ENCODE data around the gene TEKT2.

Gene TEKT2

DNA sequence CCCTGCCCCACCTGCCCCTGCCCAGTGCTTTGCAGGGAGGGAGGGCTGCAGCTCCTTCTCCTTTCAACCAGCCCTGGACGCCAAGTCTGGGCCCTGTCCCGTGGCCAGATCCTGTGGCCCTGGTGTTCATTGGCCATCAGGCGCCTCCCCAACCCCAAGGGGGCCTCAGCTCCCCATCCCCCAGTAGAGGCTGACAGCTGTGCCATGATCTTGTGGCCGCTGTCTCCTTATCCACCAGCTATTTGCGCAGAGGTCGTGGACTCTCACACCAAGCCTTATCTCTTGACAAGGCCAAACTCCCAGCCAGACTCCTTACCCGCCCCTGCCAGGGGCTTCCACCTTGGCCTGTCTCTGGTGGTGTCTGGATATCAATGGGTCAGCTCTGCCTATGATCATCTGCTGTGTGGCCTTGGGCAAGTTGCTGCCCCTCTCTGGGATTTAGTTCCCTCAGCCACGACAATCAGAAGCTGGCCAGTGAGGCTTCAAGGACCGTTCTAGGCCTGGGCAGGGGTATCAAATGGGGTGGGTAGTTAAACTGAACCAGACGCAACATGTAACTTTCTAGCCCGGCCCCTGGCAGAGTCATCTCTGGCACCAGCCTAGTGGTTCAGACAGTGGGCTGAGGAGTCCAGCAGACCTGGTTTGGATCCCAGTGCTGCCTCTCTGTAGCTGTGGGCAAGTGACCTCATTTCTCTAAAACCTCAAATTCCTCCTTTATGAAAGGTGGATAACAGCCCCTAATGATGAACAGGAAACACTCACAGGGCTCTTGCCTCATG, 44.4 kb downstream of the TEKT2 start:
- DNase-seq (ENCODE audit: low read depth, low spot score): no peak

GRCh38 chr1:36128905-36129206, 45.0 kb downstream of the TEKT2 start:
- DNase-seq (ENCODE audit: low read depth, low spot score): no peak

DNA sequence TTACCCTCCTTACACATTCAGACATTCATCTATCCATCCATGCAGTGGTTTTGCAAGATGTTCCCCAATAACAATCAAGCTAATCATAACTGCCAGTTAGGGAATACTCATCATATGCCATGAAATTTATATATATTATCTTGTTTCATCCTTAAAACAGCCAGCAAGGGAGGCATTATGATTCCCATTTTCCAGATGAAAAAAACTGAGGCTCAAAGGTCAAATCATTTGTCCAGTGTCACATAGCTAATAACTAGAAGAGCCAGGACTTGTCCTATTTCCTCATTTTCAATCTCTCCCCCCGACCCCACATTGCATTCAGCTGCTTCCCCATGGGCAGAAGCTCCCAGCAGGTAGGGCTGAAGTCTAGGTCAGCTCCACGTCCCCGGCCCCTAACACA, 48.1 kb downstream of the TEKT2 start:
- no peak for DNase-seq (ENCODE audit: low read depth, low spot score)

- DNase-seq (ENCODE audit: low read depth, low spot score): no peak
Observed at GRCh38 chr1:36133484-36133883, 49.6 kb downstream of the TEKT2 start.

DNA sequence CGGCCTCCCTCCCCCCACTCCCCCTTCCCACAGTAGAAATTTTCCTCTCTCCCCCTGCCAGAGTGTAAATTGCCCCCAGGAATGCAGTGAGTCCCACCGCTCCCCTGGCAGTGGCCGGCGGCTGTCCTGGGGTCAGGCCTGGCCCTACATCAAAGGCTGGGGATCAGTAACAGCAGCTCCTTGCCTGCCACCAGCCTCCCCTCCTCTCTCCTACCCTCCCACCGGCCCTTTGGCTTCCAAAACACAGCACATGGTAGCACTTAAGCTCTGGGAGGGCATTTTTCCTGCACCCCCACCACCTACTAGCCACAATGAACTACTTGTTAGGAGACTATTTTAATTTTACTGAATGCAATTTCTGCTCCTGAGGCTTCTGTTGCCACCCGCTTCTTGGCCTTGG, 50.1 kb downstream of the TEKT2 start:
- DNase-seq (ENCODE audit: low read depth, low spot score): no peak

DNA sequence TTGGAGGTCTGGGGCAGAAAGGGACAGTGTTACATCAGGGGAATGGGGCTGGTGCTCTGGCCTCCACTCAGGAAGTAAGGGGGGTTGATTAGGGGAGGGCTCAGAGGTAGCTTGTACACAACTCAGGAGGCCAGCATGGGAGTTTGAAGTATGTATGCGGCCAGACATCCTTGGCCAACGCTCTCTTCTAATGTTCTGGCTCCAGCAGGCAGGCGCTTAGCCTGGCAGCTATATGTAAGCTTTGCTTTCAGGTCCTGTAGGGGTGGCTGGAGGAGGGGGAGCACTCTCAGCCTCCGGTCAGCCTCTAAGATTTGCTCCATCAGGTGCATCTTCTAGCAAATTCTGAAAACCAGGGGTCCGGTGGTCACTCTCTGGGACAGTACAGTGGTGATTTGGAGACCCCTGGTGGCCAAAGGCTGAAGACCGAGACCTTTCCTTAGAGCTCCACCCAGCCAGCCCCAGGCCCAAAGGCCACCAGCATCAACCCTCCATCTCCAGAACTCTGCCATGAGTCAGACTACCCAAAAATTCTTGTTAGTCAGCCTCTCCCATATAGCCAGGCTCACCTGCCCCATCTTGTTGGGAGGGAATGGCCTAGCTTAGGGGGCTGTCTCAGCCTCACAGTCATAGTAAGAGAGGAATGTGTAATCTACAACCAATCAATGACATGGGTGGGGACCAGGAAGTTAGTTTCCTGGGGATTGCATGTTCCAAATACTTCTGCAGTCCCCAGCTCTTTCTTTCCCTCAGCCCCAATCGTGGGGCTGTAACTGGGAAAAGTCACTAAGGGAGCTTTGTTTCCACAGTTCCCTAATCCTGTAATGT, 50.8 kb downstream of the TEKT2 start:
- no peak for DNase-seq (ENCODE audit: low read depth, low spot score)

- DNase-seq (ENCODE audit: low read depth, low spot score): no peak
Observed at GRCh38 chr1:36135330-36135667, 51.4 kb downstream of the TEKT2 start.

DNA sequence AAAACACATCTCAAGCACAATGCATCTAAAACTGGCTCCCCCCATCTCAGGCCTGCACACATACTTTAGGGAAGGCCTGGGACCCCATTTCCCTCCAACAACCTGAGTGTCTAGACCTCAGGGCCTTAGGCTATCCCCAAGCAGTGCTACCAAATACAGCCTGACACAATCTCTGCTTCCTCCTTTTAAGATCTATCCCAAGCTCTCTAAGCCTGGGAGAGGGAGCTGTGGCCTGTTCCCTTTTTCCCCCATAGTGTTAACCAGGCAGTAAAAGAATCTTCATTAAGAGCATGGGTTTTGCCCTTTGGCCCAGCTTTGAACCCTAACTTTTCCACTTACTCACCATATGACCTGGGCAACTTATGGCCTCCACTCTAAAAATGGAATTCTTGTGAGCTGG, 51.9 kb downstream of the TEKT2 start:
- no peak for DNase-seq (ENCODE audit: low read depth, low spot score)

- DNase-seq (ENCODE audit: low read depth, low spot score): no peak
Observed at GRCh38 chr1:36136535-36136934, 52.6 kb downstream of the TEKT2 start.

- no peak for DNase-seq (ENCODE audit: low read depth, low spot score)
Observed at GRCh38 chr1:36137226-36137625, 53.3 kb downstream of the TEKT2 start.

GRCh38 chr1:36137776-36138175, 53.9 kb downstream of the TEKT2 start:
- no peak for DNase-seq (ENCODE audit: low read depth, low spot score)

Measured in activated CD4-positive, CD25-positive, alpha-beta regulatory T cell treated with anti-CD3 and anti-CD28 coated beads, Interleukin-2, amount 50 U/mL, for 16 hours (primary cell).